ENCODE data around the gene S100A14.

The S100A14 gene

DNA sequence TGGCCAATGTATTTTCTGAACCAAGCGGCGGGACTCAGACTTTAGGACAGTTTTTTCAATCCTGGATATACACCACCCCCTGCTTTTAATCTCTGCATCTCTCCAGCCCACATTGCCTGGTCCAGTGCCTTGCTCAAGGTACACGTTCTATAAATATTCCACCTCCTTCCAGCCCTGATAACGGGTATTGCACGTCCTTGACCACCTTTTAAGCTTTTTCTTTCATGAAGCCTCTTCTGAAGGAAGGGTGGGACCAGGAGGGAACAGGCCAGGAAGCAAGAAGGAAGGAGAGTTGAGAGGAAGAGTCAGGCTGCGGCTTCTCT is 6.6 kb downstream of the S100A14 start:
- Histone ChIP-seq H2AFZ (ENCODE audit: low read depth, low read length) (no peak overlapping the region), H3K4me1 (ENCODE audit: low read length) (peaks cover 29% of the 10 kb centered on the region), H3K4me3 (ENCODE audit: low read length) (no peak overlapping the region), H3K79me2 (ENCODE audit: low read length) (no peaks in the 10 kb centered on the region), H3K27ac (ENCODE audit: low read length) (no peak overlapping the region), H3K4me2 (ENCODE audit: low read length) (no peak overlapping the region), H3K9me3 (ENCODE audit: insufficient read depth, low read length) (no peaks in the 10 kb centered on the region), H4K20me1 (ENCODE audit: insufficient read depth, low read length) (no peaks in the 10 kb centered on the region), H3K27me3 (ENCODE audit: low read depth, low read length) (no peaks in the 10 kb centered on the region), H3K36me3 (replicated peaks; ENCODE audit: low read depth, low read length) (no peaks in the 10 kb centered on the region), H3K9ac (ENCODE audit: low read length) (no peak overlapping the region)
- TF ChIP-seq EZH2phosphoT487 (IDR thresholded peaks at IDR 0.05; ENCODE audit: low read depth) = no peak
- TF ChIP-seq, protein P1, sequence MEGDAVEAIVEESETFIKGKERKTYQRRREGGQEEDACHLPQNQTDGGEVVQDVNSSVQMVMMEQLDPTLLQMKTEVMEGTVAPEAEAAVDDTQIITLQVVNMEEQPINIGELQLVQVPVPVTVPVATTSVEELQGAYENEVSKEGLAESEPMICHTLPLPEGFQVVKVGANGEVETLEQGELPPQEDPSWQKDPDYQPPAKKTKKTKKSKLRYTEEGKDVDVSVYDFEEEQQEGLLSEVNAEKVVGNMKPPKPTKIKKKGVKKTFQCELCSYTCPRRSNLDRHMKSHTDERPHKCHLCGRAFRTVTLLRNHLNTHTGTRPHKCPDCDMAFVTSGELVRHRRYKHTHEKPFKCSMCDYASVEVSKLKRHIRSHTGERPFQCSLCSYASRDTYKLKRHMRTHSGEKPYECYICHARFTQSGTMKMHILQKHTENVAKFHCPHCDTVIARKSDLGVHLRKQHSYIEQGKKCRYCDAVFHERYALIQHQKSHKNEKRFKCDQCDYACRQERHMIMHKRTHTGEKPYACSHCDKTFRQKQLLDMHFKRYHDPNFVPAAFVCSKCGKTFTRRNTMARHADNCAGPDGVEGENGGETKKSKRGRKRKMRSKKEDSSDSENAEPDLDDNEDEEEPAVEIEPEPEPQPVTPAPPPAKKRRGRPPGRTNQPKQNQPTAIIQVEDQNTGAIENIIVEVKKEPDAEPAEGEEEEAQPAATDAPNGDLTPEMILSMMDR (IDR thresholded peaks at IDR 0.05; ENCODE audit: low read depth, low read length) = no peak

DNA sequence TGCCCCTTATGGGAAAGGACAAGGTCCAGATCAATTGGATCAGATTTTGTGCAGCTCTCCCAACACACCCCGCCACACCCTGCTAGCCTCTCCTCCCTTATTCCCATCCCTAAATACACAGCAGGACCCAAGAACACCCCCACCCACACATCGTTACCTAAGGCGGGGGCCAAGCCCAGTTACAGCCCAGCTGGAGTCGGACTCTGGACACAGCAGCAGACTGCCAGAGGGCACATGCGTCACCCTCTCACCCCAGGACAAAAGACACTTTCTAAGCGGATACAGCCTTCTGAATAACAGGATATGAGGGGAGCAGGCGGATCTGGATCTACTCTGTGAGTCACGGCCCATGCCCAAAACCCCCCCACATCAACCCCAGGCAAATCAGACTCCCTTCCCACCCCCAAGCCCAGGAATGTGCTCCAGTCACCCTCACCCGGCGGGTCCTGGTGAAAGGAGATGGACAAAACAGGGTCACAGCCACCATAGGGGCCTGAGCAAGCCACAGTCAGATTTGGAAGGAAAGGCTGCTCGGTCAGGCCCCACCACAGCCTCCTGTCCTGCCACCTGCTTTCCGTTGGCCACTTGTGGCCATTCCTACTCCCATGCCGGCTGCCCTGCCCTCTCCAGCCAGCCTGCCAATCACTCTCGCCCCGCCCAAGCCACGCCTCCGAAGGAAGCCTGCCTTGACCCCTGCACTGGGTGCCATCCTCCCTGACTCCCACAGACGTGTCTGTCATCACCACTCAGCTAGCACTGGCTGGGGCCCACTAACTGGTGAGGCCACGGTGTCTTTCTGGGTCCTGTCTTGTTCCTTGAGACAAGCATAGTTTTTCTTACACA is 7.2 kb downstream of the S100A14 start:
- Histone ChIP-seq H2AFZ (ENCODE audit: low read depth, low read length) (no peak overlapping the region), H3K27ac (ENCODE audit: low read length) (no peak overlapping the region)

DNA sequence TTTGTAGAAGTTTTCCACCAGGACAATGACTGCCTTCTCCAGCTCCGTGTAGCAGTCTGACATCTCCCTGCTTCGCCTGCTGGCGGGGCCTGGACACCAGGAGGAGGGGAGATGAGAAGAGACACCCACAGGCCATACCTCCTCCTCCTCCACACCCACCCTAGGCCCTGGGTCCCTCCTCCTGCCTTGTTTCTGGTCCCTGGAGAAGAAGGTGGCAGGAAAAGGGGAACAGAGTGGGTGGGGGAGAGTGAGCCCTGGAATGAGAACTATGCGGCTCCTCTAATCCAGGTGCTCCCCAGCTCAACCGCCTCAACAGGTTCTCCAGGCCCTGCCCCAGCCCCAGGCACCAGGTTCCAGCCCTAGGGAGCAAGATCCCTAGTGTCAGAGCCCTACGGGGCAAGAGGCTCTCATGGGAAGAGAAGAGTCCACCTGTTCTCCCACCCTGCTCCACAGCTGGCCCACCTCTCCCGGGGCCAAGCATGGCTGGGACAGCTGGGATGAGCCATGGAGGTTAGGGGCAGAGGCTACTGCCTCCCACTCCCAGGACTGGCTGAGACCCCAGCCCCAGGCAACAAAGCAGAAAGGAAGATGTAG is 7.9 kb downstream of the S100A14 start:
- TF ChIP-seq EZH2phosphoT487 (IDR thresholded peaks at IDR 0.05; ENCODE audit: low read depth) = no peak
- TF ChIP-seq, protein P1 (IDR thresholded peaks at IDR 0.05; ENCODE audit: low read depth, low read length) = no peak
- Histone ChIP-seq H3K9ac (ENCODE audit: low read length) (no peak overlapping the region), H3K27me3 (ENCODE audit: low read depth, low read length) (no peaks in the 10 kb centered on the region), H3K4me1 (ENCODE audit: low read length) (peaks cover 35% of the 10 kb centered on the region), H3K79me2 (ENCODE audit: low read length) (no peaks in the 10 kb centered on the region), H3K9me3 (ENCODE audit: insufficient read depth, low read length) (no peaks in the 10 kb centered on the region), H3K4me2 (ENCODE audit: low read length) (no peak overlapping the region), H2AFZ (ENCODE audit: low read depth, low read length) (no peak overlapping the region), H3K36me3 (replicated peaks; ENCODE audit: low read depth, low read length) (no peaks in the 10 kb centered on the region), H4K20me1 (ENCODE audit: insufficient read depth, low read length) (no peaks in the 10 kb centered on the region), H3K4me3 (ENCODE audit: low read length) (no peak overlapping the region), H3K27ac (ENCODE audit: low read length) (no peak overlapping the region)

More for the DNA sequence above, 7.2 kb downstream of the S100A14 start:
- no peaks in the 10 kb centered on the region for H3K79me2 ChIP-seq (ENCODE audit: low read length)
- no peak for TF ChIP-seq EZH2phosphoT487 (IDR thresholded peaks at IDR 0.05; ENCODE audit: low read depth)
- TF ChIP-seq, protein P1 (IDR thresholded peaks at IDR 0.05; ENCODE audit: low read depth, low read length) = no peak
- H3K27me3 ChIP-seq (ENCODE audit: low read depth, low read length) = no peaks in the 10 kb centered on the region
- no peaks in the 10 kb centered on the region for H3K36me3 ChIP-seq (replicated peaks; ENCODE audit: low read depth, low read length)
- H3K4me2 ChIP-seq (ENCODE audit: low read length) = no peak overlapping the region
- H3K4me1 ChIP-seq (ENCODE audit: low read length) = peaks cover 34% of the 10 kb centered on the region
- H3K9ac ChIP-seq (ENCODE audit: low read length) = no peak overlapping the region
- no peak overlapping the region for H3K4me3 ChIP-seq (ENCODE audit: low read length)
- no peaks in the 10 kb centered on the region for H4K20me1 ChIP-seq (ENCODE audit: insufficient read depth, low read length)
- H3K9me3 ChIP-seq (ENCODE audit: insufficient read depth, low read length) = no peaks in the 10 kb centered on the region

DNA sequence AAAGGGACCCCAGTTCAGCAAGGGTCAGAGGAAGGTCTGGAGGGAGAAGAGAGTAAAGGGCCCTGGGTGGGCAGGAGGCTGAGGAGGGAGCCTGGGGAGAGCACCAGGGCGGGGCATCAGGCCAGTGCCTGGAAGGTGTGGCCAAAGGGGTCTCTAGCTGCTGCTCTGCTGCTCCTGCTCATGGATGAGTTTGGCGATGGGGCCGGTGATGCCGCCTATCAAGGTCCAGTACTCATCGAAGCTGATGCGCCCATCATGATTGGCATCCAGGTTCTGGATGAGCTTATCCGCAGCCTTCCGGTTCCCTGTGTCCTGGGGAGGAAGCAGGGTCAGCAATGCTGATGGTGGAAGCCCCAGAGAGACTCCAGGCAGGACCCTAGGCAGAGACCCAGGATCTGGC is 8.7 kb downstream of the S100A14 start:
- TF ChIP-seq, protein P1 (IDR thresholded peaks at IDR 0.05; ENCODE audit: low read depth, low read length) = no peak
- TF ChIP-seq EZH2phosphoT487 (IDR thresholded peaks at IDR 0.05; ENCODE audit: low read depth) = no peak
- no peak overlapping the region for H2AFZ ChIP-seq (ENCODE audit: low read depth, low read length)
- H3K9ac ChIP-seq (ENCODE audit: low read length) = peak overlapping the region; percentile 6; the same call in 1 of the 2 replicates
- no peaks in the 10 kb centered on the region for H3K27me3 ChIP-seq (ENCODE audit: low read depth, low read length)
- peaks cover 35% of the 10 kb centered on the region for H3K4me1 ChIP-seq (ENCODE audit: low read length)
- no peak overlapping the region for H3K27ac ChIP-seq (ENCODE audit: low read length)
- H3K4me2 ChIP-seq (ENCODE audit: low read length) = no peak overlapping the region
- H3K36me3 ChIP-seq (replicated peaks; ENCODE audit: low read depth, low read length) = no peaks in the 10 kb centered on the region
- H3K9me3 ChIP-seq (ENCODE audit: insufficient read depth, low read length) = no peaks in the 10 kb centered on the region
- no peak overlapping the region for H3K4me3 ChIP-seq (ENCODE audit: low read length)
- no peaks in the 10 kb centered on the region for H3K79me2 ChIP-seq (ENCODE audit: low read length)
- H4K20me1 ChIP-seq (ENCODE audit: insufficient read depth, low read length) = no peaks in the 10 kb centered on the region
